NCI-H2081 (cell line): Measurements from ENCODE around the gene WNT7B.
A peak's percentile ranks its signal among the peaks of the same experiment; 100 is the strongest.
"Not testable (repeated sequence)": the region's sequence is repeated elsewhere in the genome, so short reads cannot be mapped to it uniquely, and the experiment has no call there.

Experiments
- DNase-seq, 2 experiments: peaks; one replicate each; lab custom pipeline; 2025; lab: John Stamatoyannopoulos, UW

WNT7B gene

GRCh38 chr22:46008291-46008690, 31.3 kb upstream of the WNT7B start:
- no peak for DNase-seq

- peak; percentile 86 to 95 for DNase-seq
Measured at GRCh38 chr22:46007848-46008261, 30.9 kb upstream of the WNT7B start.

GRCh38 chr22:46007003-46007847, 30.3 kb upstream of the WNT7B start:
- DNase-seq, result peak; percentile 53 to 76

GRCh38 chr22:46006379-46007002, 29.5 kb upstream of the WNT7B start:
- peak; percentile 84 to 87 for DNase-seq

GRCh38 chr22:46005116-46005705, 28.2 kb upstream of the WNT7B start:
- DNase-seq, result not testable (repeated sequence)

GRCh38 chr22:46004105-46004866, 27.3 kb upstream of the WNT7B start:
- DNase-seq, result no peak

- no peak for DNase-seq
Measured at GRCh38 chr22:46003271-46004091, 26.5 kb upstream of the WNT7B start.

- DNase-seq, result no peak
Measured at GRCh38 chr22:46002757-46003270, 25.9 kb upstream of the WNT7B start.

GRCh38 chr22:46001426-46002106, 24.6 kb upstream of the WNT7B start:
- peak; percentile 91 to 96 for DNase-seq

- DNase-seq, result peak; percentile 20 to 60
Measured at GRCh38 chr22:46001046-46001425, 24.1 kb upstream of the WNT7B start.

- peak in 1 of 2 experiments; percentile 60 for DNase-seq
Measured at GRCh38 chr22:46000081-46001027, 23.4 kb upstream of the WNT7B start.

- peak; percentile 77 to 93 for DNase-seq
Measured at GRCh38 chr22:45999379-45999971, 22.5 kb upstream of the WNT7B start.

GRCh38 chr22:45998638-45999378, 21.8 kb upstream of the WNT7B start:
- peak; percentile 32 to 63 for DNase-seq

GRCh38 chr22:45997777-45998637, 21.0 kb upstream of the WNT7B start:
- DNase-seq, result peak in 1 of 2 experiments; percentile 61

GRCh38 chr22:45997077-45997776, 20.3 kb upstream of the WNT7B start:
- peak; percentile 86 to 93 for DNase-seq

GRCh38 chr22:45996241-45997076, 19.5 kb upstream of the WNT7B start:
- DNase-seq, result no peak
